ENCODE measurements around the gene PROX1. TPM values are rescaled to one million over a fixed set of nuclear protein-coding genes. Genes with fewer than 3 reads are reported as not detected.

PROX1 gene
- total RNA-seq, 2 experiments from 2014 or later, result 0.03 TPM; not detected in 1

- Mint-ChIP-seq H3K36me3 (ENCODE audit: low read depth) (no peaks in the 10 kb centered on the region), H3K4me3 (no peak overlapping the region), H3K9me3 (peaks cover 2% of the 10 kb centered on the region), H3K4me1 (ENCODE audit: low read depth) (no peaks in the 10 kb centered on the region), H3K27ac (no peak overlapping the region), H3K27me3 (no peaks in the 10 kb centered on the region)
- TF ChIP-seq CTCF (IDR thresholded peaks at IDR 0.05), result no peak
- Histone ChIP-seq H3K4me1 (ENCODE audit: insufficient read depth, low read length) (no peaks in the 10 kb centered on the region), H3K4me3 (ENCODE audit: low read length) (no peak overlapping the region), H3K27me3 (ENCODE audit: control insufficient read depth in 1 of 2, insufficient read depth in 2 of 2, low read length in 2 of 2) (no peaks in the 10 kb centered on the region), H3K36me3 (ENCODE audit: insufficient read depth, low read length) (no peaks in the 10 kb centered on the region), H3K27ac (ENCODE audit: low read depth in 1 of 2, low read length in 2 of 2) (no peak overlapping the region), H3K9me3 (ENCODE audit: control insufficient read depth in 1 of 2, insufficient read depth in 1 of 2, low read length in 2 of 2) (no peaks in the 10 kb centered on the region)
- POLR2A ChIA-PET, result no interaction called here
- no peak for ATAC-seq (ENCODE audit: poor library complexity)
- CTCF ChIA-PET, result no interaction called here
- no peak for DNase-seq
- intact Hi-C loops (cut with DNase I, micrococcal nuclease), result no loop called here
These were observed 46.8 kb upstream of the PROX1 start for GRCh38 chr1:213940947-213941346.

GRCh38 chr1:213942061-213942460, 45.7 kb upstream of the PROX1 start:
- CTCF ChIA-PET, result no interaction called here
- H3K36me3 Mint-ChIP-seq (ENCODE audit: low read depth), result no peaks in the 10 kb centered on the region
- Histone ChIP-seq H3K4me1 (ENCODE audit: insufficient read depth, low read length) (no peaks in the 10 kb centered on the region), H3K36me3 (ENCODE audit: insufficient read depth, low read length) (no peaks in the 10 kb centered on the region), H3K4me3 (ENCODE audit: low read length) (no peak overlapping the region), H3K9me3 (ENCODE audit: control insufficient read depth in 1 of 2, insufficient read depth in 1 of 2, low read length in 2 of 2) (no peaks in the 10 kb centered on the region), H3K27me3 (ENCODE audit: control insufficient read depth in 1 of 2, insufficient read depth in 2 of 2, low read length in 2 of 2) (no peaks in the 10 kb centered on the region), H3K27ac (ENCODE audit: low read depth in 1 of 2, low read length in 2 of 2) (no peak overlapping the region)
- TF ChIP-seq CTCF (IDR thresholded peaks at IDR 0.05), result no peak
- H3K27me3 Mint-ChIP-seq, result no peaks in the 10 kb centered on the region
- no peaks in the 10 kb centered on the region for H3K4me1 Mint-ChIP-seq (ENCODE audit: low read depth)
- ATAC-seq (ENCODE audit: poor library complexity) (no peak), DNase-seq (no peak)
- no peak overlapping the region for H3K27ac Mint-ChIP-seq
- no peak overlapping the region for H3K4me3 Mint-ChIP-seq
- POLR2A ChIA-PET, result no interaction called here
- H3K9me3 Mint-ChIP-seq, result no peaks in the 10 kb centered on the region
- intact Hi-C loops (cut with DNase I, micrococcal nuclease), result no loop called here

GRCh38 chr1:213947200-213947801, 40.5 kb upstream of the PROX1 start:
- TF ChIP-seq CTCF (IDR thresholded peaks at IDR 0.05), result no peak
- no peaks in the 10 kb centered on the region for H3K9me3 Mint-ChIP-seq
- DNase-seq, result no peak
- no peak overlapping the region for H3K27ac Mint-ChIP-seq
- ChIA-PET POLR2A (no interaction called here), CTCF (no interaction called here)
- no peaks in the 10 kb centered on the region for H3K4me1 ChIP-seq (ENCODE audit: insufficient read depth, low read length)
- H3K36me3 ChIP-seq (ENCODE audit: insufficient read depth, low read length), result no peaks in the 10 kb centered on the region
- H3K9me3 ChIP-seq (ENCODE audit: control insufficient read depth in 1 of 2, insufficient read depth in 1 of 2, low read length in 2 of 2), result no peaks in the 10 kb centered on the region
- H3K27ac ChIP-seq (ENCODE audit: low read depth in 1 of 2, low read length in 2 of 2), result no peak overlapping the region
- intact Hi-C loops (cut with DNase I, micrococcal nuclease), result no loop called here
- H3K4me1 Mint-ChIP-seq (ENCODE audit: low read depth), result no peaks in the 10 kb centered on the region
- no peaks in the 10 kb centered on the region for H3K27me3 Mint-ChIP-seq
- no peak overlapping the region for H3K4me3 ChIP-seq (ENCODE audit: low read length)
- H3K4me3 Mint-ChIP-seq, result no peak overlapping the region
- ATAC-seq (ENCODE audit: poor library complexity), result no peak
- no peaks in the 10 kb centered on the region for H3K27me3 ChIP-seq (ENCODE audit: control insufficient read depth in 1 of 2, insufficient read depth in 2 of 2, low read length in 2 of 2)
- H3K36me3 Mint-ChIP-seq (ENCODE audit: low read depth), result no peaks in the 10 kb centered on the region
